GM12873 (cell line): ENCODE measurements around the gene THRA.

Source experiments
- TF ChIP-seq, protein P1 (sequence below): IDR thresholded peaks from 2 replicates; pipeline ENCODE4 v1.5.1; 2012; ENCODE audit warnings: low read depth, mild to moderate bottlenecking, moderate library complexity, low read length, control low read depth; ENCODE audit not compliant: insufficient read depth; ENCODE audit errors: missing control alignments

THRA gene

DNA sequence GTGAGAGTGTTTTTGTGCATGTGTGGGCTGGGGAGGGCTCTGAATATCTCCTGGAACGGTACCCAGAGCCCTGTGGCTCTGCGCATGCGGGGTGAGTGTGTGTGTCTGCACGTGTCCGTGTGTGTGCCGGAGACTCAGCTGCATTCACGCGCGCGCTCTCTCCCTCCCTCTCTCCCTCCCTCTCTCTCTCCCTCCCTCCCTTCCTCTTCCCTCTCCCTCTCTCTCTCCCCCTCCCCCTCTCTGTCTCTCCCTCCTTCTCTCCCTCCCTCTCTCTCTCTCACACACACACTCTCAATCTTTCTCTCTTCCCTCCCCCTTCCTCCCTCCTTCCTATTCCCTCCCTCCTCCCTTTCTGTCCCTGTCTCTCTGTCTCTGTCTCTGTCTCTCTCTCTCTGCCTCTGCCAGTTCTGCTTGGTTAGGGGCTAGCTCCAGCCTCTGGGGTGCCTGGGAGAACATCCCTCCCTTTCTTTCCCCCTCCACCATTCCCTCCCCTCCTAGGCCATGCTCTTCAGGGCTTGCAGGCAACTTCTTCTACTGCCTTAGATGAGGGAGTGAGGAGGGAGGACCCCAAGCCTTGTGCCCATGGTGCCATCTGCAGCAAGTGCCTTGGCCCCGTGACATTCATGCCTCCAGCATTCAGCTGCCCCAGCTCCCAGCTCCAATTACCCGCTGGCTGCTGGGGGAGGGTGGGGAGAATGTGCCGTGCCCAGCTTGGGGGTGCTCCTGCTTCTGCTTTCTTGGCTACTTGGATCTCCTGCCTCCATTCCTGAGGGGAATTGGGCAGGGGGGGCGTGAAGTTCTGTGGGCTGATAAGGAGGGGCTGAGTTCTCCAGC, 6.4 kb downstream of the THRA start:
- TF ChIP-seq, protein P1, sequence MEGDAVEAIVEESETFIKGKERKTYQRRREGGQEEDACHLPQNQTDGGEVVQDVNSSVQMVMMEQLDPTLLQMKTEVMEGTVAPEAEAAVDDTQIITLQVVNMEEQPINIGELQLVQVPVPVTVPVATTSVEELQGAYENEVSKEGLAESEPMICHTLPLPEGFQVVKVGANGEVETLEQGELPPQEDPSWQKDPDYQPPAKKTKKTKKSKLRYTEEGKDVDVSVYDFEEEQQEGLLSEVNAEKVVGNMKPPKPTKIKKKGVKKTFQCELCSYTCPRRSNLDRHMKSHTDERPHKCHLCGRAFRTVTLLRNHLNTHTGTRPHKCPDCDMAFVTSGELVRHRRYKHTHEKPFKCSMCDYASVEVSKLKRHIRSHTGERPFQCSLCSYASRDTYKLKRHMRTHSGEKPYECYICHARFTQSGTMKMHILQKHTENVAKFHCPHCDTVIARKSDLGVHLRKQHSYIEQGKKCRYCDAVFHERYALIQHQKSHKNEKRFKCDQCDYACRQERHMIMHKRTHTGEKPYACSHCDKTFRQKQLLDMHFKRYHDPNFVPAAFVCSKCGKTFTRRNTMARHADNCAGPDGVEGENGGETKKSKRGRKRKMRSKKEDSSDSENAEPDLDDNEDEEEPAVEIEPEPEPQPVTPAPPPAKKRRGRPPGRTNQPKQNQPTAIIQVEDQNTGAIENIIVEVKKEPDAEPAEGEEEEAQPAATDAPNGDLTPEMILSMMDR, result no peak

DNA sequence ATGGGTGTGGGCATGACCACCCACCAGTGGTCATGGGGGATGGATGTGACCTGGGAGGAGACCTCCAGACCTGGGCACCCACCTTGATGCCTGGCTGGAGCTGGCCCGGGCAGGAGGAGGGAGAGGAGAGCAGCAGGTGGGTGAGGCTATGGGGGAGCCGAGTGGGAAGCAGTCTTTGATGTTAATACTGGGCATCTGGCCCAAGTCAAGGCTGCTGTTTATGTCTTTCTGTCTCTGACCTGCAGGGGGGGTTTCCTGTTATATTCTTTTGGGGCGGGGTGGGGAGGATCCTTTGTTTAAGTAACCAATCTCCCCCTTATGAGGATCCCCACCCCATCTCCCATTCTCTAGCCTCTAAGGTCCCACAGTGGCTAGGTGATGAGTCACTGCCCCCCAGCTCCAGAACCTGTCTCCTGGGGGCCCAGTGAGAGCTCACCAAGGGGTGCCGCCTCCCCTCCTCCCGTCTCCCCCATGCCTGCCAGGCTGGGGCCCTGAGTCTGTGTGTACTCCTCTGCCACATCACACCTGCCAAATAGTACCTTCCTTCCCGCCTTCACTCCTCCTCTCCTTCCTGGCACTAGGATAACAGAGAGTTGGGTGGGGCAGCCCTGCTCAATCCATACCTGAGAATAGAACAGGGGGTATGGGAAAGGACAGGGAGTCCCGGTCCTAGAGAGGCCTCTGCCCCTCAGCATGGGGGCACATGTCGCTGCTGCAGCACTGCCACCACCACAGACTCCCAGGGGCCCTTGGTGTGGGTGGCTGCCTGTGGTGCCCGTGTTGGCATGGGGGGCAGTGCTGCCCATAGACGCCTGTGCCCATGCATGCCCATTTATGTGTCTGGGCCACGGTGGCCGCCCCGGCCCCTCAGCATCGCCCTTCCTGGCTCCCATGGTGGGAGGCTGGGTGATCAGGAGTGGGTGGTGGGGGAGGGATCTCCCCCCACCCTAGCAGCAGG, 7.3 kb downstream of the THRA start:
- TF ChIP-seq, protein P1, result peak; percentile 42

DNA sequence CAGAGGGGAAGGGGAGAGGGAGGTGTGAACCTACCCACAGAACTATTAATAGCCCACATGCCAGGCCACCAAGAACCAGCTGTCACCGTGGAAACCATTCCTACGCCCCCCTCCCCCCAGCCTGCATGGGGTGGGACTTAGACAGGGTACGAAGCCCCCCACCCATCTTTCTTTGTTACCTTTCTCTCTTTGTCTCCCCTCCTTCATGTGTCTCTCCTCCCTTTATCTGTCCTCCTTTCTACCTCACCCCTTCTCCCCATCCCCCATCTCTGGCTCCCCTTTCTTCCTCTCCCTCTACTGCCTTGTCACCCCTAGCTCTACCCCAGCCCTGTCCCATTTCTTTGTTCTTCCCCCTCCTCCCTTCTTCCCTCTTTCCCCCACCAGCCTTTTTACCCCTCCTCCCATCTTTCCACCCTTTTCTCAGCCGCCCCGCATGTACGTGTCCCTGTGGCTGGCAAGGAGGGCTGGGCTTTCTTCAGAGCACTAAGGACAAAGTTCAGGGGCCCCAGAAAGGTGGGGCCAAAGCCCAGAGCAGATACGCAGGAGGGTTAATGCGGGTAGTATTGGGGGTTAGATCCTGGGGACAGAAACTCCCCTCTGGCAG, 8.0 kb downstream of the THRA start:
- TF ChIP-seq, protein P1, result no peak

DNA sequence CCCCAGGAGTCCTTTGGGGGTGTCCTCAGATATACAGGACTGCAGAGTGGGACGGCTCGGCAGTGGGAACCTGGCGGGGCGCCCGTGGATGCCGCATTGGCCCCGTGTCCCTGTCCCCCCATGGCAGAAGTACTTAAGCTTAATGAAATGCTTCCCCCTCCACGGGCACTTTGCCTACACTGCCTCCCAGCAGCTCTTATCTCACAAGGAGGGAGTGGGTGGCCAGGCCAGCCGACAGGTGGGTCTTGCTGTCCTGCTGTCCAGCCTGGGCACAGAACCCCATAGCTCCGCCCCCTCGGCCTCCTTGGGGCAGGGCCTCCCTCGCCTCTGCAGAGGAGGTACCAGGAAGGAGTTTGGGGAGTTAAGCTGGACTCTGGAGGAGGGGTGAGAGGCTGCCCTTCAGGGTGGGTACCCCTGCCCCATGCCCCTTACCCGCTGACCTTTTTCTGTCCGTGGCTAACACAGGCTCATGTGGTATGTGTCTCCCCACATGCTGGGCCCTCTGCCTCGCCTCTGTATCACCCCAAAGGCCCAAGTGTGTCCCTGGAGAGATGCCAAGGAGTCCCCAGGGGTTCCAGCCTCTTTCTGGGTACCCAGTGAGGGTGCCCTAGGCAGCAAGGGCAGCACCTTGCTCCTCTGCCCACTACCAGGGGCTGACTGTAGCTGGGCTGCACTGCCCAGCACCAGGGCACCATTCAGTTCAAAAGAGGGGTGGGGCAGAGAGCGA, 8.7 kb downstream of the THRA start:
- TF ChIP-seq, protein P1, result no peak

DNA sequence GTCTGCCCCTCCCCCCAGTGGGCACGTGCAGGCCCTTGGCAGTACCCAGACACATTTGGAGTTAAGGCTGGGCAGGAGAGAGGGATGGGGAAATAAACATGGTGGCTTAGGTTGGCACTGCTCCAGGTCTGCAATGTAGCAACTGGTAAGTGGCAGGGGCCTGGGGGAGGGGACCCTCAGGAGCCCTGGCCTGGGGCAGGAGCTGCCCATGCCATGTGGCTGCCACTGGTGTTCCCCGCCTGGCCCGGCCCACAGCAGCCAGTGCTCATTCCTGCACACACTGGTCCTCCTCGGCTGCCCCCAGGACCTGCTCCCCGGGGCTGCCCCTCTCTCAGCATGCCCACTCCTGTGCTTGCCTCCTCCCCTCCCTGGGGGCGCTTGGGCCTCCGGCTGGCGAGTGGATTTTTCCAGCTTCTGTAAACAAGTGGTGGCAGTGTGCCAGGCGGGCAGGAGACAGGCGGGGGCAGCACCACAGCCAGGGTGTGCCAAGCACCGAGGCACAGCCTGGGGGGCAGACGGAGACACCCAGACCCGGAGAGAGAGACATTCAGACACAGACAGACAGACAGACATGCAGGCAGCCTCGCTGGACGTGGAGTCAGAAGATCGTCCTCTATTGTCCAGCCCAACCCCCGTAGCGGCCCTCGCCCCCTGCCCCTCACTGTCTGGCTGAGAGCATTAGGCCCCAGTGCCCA, 9.4 kb downstream of the THRA start:
- TF ChIP-seq, protein P1, result no peak

DNA sequence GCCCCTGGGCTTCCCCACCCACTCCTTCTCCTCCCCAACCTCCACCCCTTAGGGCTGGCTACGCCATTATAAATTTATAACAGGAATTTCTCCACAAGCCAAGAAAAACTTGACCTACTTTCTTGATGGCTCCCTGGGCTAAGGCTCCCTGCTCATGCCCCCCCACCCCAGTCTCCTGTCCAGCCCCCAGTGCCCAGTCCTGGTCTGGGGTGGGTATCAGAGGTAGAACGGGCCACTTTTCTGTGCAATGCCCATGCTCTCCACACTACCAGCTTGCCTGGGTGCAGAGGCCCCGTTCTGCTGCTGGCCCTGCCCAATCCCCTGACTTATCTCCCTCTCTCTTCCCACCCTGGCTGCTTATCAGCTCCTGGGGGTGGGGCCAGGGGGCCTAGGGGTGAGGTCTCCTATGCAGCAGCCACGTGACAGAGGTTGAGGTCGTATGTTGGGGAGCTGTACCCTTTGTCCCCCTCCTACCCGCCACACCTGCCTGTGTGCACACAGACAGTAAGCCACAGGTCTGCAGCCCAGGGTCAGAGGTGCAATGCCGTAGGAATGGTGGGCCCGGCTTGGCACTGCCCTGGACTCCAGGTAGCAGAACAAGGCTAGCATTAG, 10.1 kb downstream of the THRA start:
- TF ChIP-seq, protein P1, result no peak
